Measurements from ENCODE around the gene LANCL3. TPM values are rescaled to one million over a fixed set of nuclear protein-coding genes. Genes with fewer than 3 reads are reported as not detected.

Gene LANCL3
- total RNA-seq, 2 donors from 2014 or later: 1.5 to 4.4 TPM

DNA sequence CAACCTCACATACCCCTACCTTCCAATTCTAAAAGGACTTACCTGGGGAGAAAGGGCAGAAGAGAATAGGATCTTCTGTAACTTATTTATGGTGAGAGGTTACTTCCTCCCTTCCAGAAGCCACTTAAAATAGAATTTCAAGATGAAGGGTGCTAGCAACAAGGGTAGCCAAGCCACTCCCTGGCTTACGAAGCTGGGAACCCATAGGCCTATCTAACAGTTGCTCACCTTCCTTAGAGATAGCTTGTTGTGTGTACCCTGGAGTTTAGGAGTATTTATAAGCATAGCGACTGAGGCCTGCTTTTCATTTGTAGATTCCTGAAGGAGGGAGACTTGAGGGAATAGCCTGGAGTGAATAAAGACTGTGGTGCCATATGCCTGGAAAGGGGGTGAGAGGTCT, 143.0 kb downstream of the LANCL3 start:
- Mint-ChIP-seq H3K36me3 (peaks cover 6% of the 10 kb centered on the region), H3K27ac (no peak overlapping the region)

DNA sequence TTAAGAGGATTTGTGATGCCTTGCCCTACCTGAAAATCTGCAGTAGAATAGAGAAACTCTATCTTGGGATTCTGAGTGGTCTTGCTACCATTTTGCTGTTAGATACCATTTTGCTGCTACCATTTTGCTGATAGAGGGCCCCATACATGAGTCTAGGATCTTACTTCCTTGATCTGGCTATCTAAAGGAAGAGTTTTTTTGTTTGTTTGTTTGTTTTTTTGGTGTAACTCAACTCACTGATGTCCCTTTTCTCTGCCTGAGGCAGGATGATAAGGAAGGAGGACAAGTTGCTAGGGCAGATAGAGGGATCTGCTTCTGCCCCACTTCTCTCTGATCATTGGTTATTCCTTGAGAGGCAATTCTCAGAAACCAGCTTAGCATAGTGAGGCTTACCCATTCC, 145.1 kb downstream of the LANCL3 start:
- Mint-ChIP-seq H3K36me3 (peaks cover 6% of the 10 kb centered on the region), H3K4me3 (no peak overlapping the region), H3K9me3 (no peaks in the 10 kb centered on the region), H3K4me1 (ENCODE audit: low read depth in 2 of 2) (no peaks in the 10 kb centered on the region), H3K27me3 (peaks cover 0 to 15% of the 10 kb centered on the region in 2 donors), H3K27ac (no peak overlapping the region)
- DNase-seq (ENCODE audit: low spot score) (no peak), ATAC-seq (no peak)

More for the DNA sequence above, 143.0 kb downstream of the LANCL3 start:
- DNase-seq (ENCODE audit: low spot score) (no peak), ATAC-seq (no peak)
- Mint-ChIP-seq H3K4me1 (ENCODE audit: low read depth in 2 of 2) (no peaks in the 10 kb centered on the region), H3K4me3 (no peak overlapping the region), H3K27me3 (peaks cover 0 to 17% of the 10 kb centered on the region in 2 donors), H3K9me3 (no peaks in the 10 kb centered on the region)

DNA sequence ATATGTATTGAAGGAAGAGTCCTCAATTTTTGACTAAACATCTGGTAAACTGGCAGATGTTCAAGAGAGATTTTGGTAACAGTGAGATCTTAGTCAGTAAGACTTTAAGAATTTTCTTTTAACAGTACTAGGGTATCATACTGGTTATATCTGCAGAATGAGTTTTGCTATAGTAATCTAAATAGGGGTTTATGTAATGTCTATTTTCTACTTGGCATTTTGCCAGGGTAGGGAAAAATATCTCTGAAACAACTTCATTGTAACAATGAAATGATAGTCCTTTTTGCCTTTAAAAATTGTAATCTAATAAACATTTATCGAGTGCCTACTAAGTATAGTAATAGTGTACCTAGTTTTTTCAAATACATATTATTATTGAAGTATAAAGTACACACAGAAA, 146.2 kb downstream of the LANCL3 start:
- Mint-ChIP-seq H3K4me1 (ENCODE audit: low read depth in 2 of 2) (no peaks in the 10 kb centered on the region), H3K9me3 (no peaks in the 10 kb centered on the region), H3K4me3 (no peak overlapping the region), H3K27me3 (peaks cover 6 to 21% of the 10 kb centered on the region in 2 donors), H3K36me3 (peaks cover 6% of the 10 kb centered on the region), H3K27ac (no peak overlapping the region)
- DNase-seq (ENCODE audit: low spot score) (no peak), ATAC-seq (no peak)

DNA sequence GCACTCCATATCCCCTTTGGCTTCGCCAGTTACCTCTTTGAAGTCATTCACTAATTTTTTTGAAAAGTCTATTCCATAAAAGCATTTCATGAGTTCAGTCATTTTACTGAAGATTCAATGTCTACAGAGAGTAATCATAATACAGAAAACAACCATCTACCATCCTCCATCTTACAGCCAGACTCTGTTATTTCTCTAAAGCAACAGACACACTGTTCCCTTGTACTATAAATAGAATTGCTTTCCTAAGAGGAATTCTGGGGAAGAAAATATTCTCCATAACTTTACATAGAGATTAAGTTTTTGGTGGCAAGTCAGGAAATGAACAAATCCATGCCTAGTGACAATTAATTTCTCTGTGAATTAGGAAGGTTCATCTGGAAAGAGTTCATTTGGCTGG, 151.1 kb downstream of the LANCL3 start:
- ATAC-seq: no peak
- Mint-ChIP-seq H3K36me3 (peaks cover 6% of the 10 kb centered on the region), H3K9me3 (no peaks in the 10 kb centered on the region), H3K4me3 (no peak overlapping the region), H3K4me1 (ENCODE audit: low read depth in 2 of 2) (no peaks in the 10 kb centered on the region), H3K27ac (no peak overlapping the region), H3K27me3 (peaks cover 13 to 16% of the 10 kb centered on the region in 2 donors)
- no peak for DNase-seq (ENCODE audit: low spot score)

DNA sequence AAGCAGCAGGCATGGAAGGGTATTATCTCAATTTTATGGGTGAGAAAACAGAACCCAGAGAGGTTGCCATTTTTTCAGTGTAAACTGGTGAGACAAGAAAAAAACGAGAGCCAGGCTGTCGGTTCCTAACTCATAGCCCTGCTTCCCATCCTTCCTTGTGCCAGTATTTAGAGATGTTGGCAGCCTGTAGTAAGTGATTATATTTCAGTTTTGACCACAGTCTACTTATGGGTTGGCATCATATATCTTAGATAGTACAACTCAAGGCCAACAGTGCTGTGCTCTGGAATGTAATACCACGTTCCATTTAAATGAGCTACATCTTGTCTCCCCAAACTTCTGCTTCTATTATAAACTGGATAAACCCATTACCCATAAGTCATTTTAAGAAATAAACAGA, 154.9 kb downstream of the LANCL3 start:
- Mint-ChIP-seq H3K9me3 (no peaks in the 10 kb centered on the region), H3K27me3 (peaks cover 13 to 18% of the 10 kb centered on the region in 2 donors), H3K4me1 (ENCODE audit: low read depth in 2 of 2) (no peaks in the 10 kb centered on the region), H3K27ac (no peak overlapping the region), H3K36me3 (no peaks in the 10 kb centered on the region), H3K4me3 (no peak overlapping the region)
- DNase-seq (ENCODE audit: low spot score) (no peak), ATAC-seq (no peak)

Other genes with a start within 250 kb of the LANCL3 start
- not detected for gene PRRG1, start 222.3 kb upstream of the LANCL3 start, total RNA-seq
- under 1 TPM; 0.17 to 0.33 TPM for gene XK, start 114.1 kb downstream of the LANCL3 start, total RNA-seq
- under 1 TPM; 0.10 to 0.70 TPM for gene CYBB, start 208.4 kb downstream of the LANCL3 start, total RNA-seq